HG03520 (cell line): Measurements from ENCODE around the gene POU2F1.

ENCODE experiments used
- ATAC-seq: cut with Tn5 transposase; IDR thresholded peaks from one replicate; pipeline ENCODE4 v1.9.1; 2021; ENCODE audit warnings: mild to moderate bottlenecking, moderate library complexity; ENCODE audit not compliant: unreplicated experiment

The POU2F1 gene

GRCh38 chr1:167457936-167458584 lies 237.4 kb downstream of the POU2F1 start:
- no peak for ATAC-seq

GRCh38 chr1:167460836-167461235 lies 240.2 kb downstream of the POU2F1 start:
- ATAC-seq = no peak

GRCh38 chr1:167462341-167462740 lies 241.7 kb downstream of the POU2F1 start:
- ATAC-seq = no peak

- ATAC-seq = no peak
These were observed 242.4 kb downstream of the POU2F1 start for GRCh38 chr1:167463080-167463479.

GRCh38 chr1:167463875-167464575 lies 243.3 kb downstream of the POU2F1 start:
- no peak for ATAC-seq

GRCh38 chr1:167465018-167465417 lies 244.3 kb downstream of the POU2F1 start:
- no peak for ATAC-seq

- no peak for ATAC-seq
These were observed 245.1 kb downstream of the POU2F1 start for GRCh38 chr1:167465743-167466142.

GRCh38 chr1:167467126-167467710 lies 246.5 kb downstream of the POU2F1 start:
- ATAC-seq = no peak

GRCh38 chr1:167467752-167468151 lies 247.1 kb downstream of the POU2F1 start:
- ATAC-seq = no peak

GRCh38 chr1:167469280-167469965 lies 248.7 kb downstream of the POU2F1 start:
- ATAC-seq = no peak

GRCh38 chr1:167471568-167471967 lies 250.9 kb downstream of the POU2F1 start:
- no peak for ATAC-seq

GRCh38 chr1:167472752-167473521 lies 252.3 kb downstream of the POU2F1 start:
- no peak for ATAC-seq

GRCh38 chr1:167473761-167474160 lies 253.1 kb downstream of the POU2F1 start:
- no peak for ATAC-seq

- no peak for ATAC-seq
These were observed 253.5 kb downstream of the POU2F1 start for GRCh38 chr1:167474191-167474641.

GRCh38 chr1:167476061-167476460 lies 255.4 kb downstream of the POU2F1 start:
- no peak for ATAC-seq
